WTC11 (cell line): ENCODE measurements around the gene YOD1. TPM values are rescaled to one million over a fixed set of nuclear protein-coding genes. Genes with fewer than 3 reads are reported as not detected.

ENCODE experiments used
- ATAC-seq: fragments of 200-7000 bp; cut with Tn5 transposase; 2 replicates; pipeline ENCODE4 v1.10.0; 2021; ENCODE audit warnings: mild to moderate bottlenecking, moderate library complexity
- CTCF ChIA-PET: fragments of 300-600 bp; sonication (Branson Sonifier 250); formaldehyde crosslinking; loops from one replicate; lab custom pipeline; 2021; ENCODE audit warnings: antibody characterized with exemption; lab: Charles Lee
- POLR2A ChIA-PET: fragments of 350-600 bp; sonication (Branson Sonifier 250); formaldehyde crosslinking; loops from one replicate; lab custom pipeline; 2021; ENCODE audit warnings: antibody characterized with exemption; lab: Charles Lee
- DNase-seq: peaks from one replicate; pipeline ENCODE4 v3.0.0; 2021; ENCODE audit warnings: low spot score
- H3K27ac Mint-ChIP-seq: 2 replicates; pipeline ENCODE4 v1.8.0; 2021; ENCODE audit warnings: mixed read lengths
- H3K27me3 Mint-ChIP-seq: 2 replicates; pipeline ENCODE4 v1.8.0; 2021; ENCODE audit warnings: low read depth, mild to moderate bottlenecking, moderate library complexity, mixed read lengths
- H3K36me3 Mint-ChIP-seq: 2 replicates; pipeline ENCODE4 v1.8.0; 2021; ENCODE audit warnings: mixed read lengths
- H3K4me1 Mint-ChIP-seq: 2 replicates; pipeline ENCODE4 v1.8.0; 2022; ENCODE audit warnings: mixed read lengths
- H3K4me3 Mint-ChIP-seq: 2 replicates; pipeline ENCODE4 v1.8.0; 2021; ENCODE audit warnings: mild to moderate bottlenecking, moderate library complexity, mixed read lengths
- H3K9me3 Mint-ChIP-seq: 2 replicates; pipeline ENCODE4 v1.8.0; 2021; ENCODE audit warnings: mixed read lengths
- EMX1 ChIP-seq: fragments of 250-450 bp; sonication (Bioruptor Pico); IDR thresholded peaks from 2 replicates; pipeline ENCODE4 v1.8.0; 2021; ENCODE audit warnings: mild to moderate bottlenecking
- FOXP4 ChIP-seq: sonication (generic); formaldehyde crosslinking; IDR thresholded peaks from 2 replicates; pipeline ENCODE4 v1.8.0; 2022; ENCODE audit warnings: mild to moderate bottlenecking, missing genetic modification reagents
- MYBL2 ChIP-seq: sonication (generic); formaldehyde crosslinking; IDR thresholded peaks from 2 replicates; pipeline ENCODE4 v1.8.1; 2023; ENCODE audit warnings: mild to moderate bottlenecking, moderate library complexity, missing genetic modification reagents
- NFYB ChIP-seq: sonication (generic); formaldehyde crosslinking; conservative IDR thresholded peaks from 2 replicates; pipeline ENCODE4 v1.8.0; 2022; ENCODE audit warnings: low read depth, missing genetic modification reagents
- PREB ChIP-seq: sonication (generic); formaldehyde crosslinking; IDR thresholded peaks from 2 replicates; pipeline ENCODE4 v1.8.1; 2022; ENCODE audit warnings: mild to moderate bottlenecking, missing genetic modification reagents, moderate library complexity, borderline replicate concordance
- USF1 ChIP-seq: sonication (generic); formaldehyde crosslinking; IDR thresholded peaks from 2 replicates; pipeline ENCODE4 v1.8.0; 2022; ENCODE audit warnings: mild to moderate bottlenecking, missing genetic modification reagents
- USF2 ChIP-seq: sonication (generic); formaldehyde crosslinking; IDR thresholded peaks from 2 replicates; pipeline ENCODE4 v1.8.1; 2023; ENCODE audit warnings: mild to moderate bottlenecking, missing genetic modification reagents, moderate library complexity
- ZNF121 ChIP-seq: sonication (generic); formaldehyde crosslinking; IDR thresholded peaks from 2 replicates; pipeline ENCODE4 v1.8.0; 2023; ENCODE audit warnings: missing genetic modification reagents
- ZNF396 ChIP-seq: fragments of 250-450 bp; sonication (Bioruptor Pico); IDR thresholded peaks from 2 replicates; pipeline ENCODE4 v1.8.0; 2021; ENCODE audit warnings: mild to moderate bottlenecking, moderate library complexity, borderline replicate concordance
- total RNA-seq: library from RNA; stranded (reverse); gene quantifications from 3 replicates; pipeline ENCODE4 v1.2.3, GENCODE V29; 2021
- TF ChIP-seq, protein P1 (sequence below): sonication (generic); formaldehyde crosslinking; IDR thresholded peaks from 2 replicates; pipeline ENCODE4 v1.8.0; 2022; ENCODE audit warnings: mild to moderate bottlenecking, missing genetic modification reagents
- TF ChIP-seq, protein P2 (sequence below): fragments of 250-450 bp; sonication (Bioruptor Pico); IDR thresholded peaks from 2 replicates; pipeline ENCODE4 v2.1.2; 2022; ENCODE audit warnings: mild to moderate bottlenecking, moderate library complexity
- TF ChIP-seq, protein P3 (sequence below): sonication (generic); formaldehyde crosslinking; IDR thresholded peaks from 2 replicates; pipeline ENCODE4 v1.8.0; 2022; ENCODE audit warnings: missing genetic modification reagents
- TF ChIP-seq, protein P4 (sequence below): sonication (generic); formaldehyde crosslinking; IDR thresholded peaks from 2 replicates; pipeline ENCODE4 v1.8.1; 2022; ENCODE audit warnings: mild to moderate bottlenecking, moderate library complexity, missing genetic modification reagents
- TF ChIP-seq, protein P5 (sequence below): sonication (generic); formaldehyde crosslinking; IDR thresholded peaks from 2 replicates; pipeline ENCODE4 v1.8.1; 2022; ENCODE audit warnings: low read depth, mild to moderate bottlenecking, moderate library complexity, missing genetic modification reagents, borderline replicate concordance
- TF ChIP-seq, protein P6 (sequence below): fragments of 200-600 bp; IDR thresholded peaks from 2 replicates; pipeline ENCODE4 v1.8.0; 2022; ENCODE audit warnings: antibody characterized with exemption

The YOD1 gene
- total RNA-seq, 1 experiment from 2014 or later = 12.0 TPM

- CTCF ChIA-PET = interaction anchor here (1.1 to 1.5 kb wide), 3 partner anchors 21 to 97 kb away, joined by 3 read pairs; no protein-coding TSS in a partner anchor
- peaks cover 62% of the 10 kb centered on the region for H3K4me1 Mint-ChIP-seq
- TF ChIP-seq, protein P1, sequence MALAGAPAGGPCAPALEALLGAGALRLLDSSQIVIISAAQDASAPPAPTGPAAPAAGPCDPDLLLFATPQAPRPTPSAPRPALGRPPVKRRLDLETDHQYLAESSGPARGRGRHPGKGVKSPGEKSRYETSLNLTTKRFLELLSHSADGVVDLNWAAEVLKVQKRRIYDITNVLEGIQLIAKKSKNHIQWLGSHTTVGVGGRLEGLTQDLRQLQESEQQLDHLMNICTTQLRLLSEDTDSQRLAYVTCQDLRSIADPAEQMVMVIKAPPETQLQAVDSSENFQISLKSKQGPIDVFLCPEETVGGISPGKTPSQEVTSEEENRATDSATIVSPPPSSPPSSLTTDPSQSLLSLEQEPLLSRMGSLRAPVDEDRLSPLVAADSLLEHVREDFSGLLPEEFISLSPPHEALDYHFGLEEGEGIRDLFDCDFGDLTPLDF (CRISPR knock-in tag) = no peak
- TF ChIP-seq, protein P2, sequence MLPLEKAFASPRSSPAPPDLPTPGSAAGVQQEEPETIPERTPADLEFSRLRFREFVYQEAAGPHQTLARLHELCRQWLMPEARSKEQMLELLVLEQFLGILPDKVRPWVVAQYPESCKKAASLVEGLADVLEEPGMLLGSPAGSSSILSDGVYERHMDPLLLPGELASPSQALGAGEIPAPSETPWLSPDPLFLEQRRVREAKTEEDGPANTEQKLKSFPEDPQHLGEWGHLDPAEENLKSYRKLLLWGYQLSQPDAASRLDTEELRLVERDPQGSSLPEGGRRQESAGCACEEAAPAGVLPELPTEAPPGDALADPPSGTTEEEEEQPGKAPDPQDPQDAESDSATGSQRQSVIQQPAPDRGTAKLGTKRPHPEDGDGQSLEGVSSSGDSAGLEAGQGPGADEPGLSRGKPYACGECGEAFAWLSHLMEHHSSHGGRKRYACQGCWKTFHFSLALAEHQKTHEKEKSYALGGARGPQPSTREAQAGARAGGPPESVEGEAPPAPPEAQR (CRISPR knock-in tag) = no peak
- TF ChIP-seq, protein P3, sequence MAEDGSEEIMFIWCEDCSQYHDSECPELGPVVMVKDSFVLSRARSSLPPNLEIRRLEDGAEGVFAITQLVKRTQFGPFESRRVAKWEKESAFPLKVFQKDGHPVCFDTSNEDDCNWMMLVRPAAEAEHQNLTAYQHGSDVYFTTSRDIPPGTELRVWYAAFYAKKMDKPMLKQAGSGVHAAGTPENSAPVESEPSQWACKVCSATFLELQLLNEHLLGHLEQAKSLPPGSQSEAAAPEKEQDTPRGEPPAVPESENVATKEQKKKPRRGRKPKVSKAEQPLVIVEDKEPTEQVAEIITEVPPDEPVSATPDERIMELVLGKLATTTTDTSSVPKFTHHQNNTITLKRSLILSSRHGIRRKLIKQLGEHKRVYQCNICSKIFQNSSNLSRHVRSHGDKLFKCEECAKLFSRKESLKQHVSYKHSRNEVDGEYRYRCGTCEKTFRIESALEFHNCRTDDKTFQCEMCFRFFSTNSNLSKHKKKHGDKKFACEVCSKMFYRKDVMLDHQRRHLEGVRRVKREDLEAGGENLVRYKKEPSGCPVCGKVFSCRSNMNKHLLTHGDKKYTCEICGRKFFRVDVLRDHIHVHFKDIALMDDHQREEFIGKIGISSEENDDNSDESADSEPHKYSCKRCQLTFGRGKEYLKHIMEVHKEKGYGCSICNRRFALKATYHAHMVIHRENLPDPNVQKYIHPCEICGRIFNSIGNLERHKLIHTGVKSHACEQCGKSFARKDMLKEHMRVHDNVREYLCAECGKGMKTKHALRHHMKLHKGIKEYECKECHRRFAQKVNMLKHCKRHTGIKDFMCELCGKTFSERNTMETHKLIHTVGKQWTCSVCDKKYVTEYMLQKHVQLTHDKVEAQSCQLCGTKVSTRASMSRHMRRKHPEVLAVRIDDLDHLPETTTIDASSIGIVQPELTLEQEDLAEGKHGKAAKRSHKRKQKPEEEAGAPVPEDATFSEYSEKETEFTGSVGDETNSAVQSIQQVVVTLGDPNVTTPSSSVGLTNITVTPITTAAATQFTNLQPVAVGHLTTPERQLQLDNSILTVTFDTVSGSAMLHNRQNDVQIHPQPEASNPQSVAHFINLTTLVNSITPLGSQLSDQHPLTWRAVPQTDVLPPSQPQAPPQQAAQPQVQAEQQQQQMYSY (CRISPR knock-in tag) = no peak
- no peak for TF ChIP-seq FOXP4 (CRISPR knock-in tag)
- no peak for TF ChIP-seq NFYB (CRISPR knock-in tag)
- TF ChIP-seq PREB (CRISPR knock-in tag) = no peak
- TF ChIP-seq USF2 (CRISPR knock-in tag) = no peak
- no peak for TF ChIP-seq ZNF396 (CRISPR knock-in tag)
- TF ChIP-seq, protein P4, sequence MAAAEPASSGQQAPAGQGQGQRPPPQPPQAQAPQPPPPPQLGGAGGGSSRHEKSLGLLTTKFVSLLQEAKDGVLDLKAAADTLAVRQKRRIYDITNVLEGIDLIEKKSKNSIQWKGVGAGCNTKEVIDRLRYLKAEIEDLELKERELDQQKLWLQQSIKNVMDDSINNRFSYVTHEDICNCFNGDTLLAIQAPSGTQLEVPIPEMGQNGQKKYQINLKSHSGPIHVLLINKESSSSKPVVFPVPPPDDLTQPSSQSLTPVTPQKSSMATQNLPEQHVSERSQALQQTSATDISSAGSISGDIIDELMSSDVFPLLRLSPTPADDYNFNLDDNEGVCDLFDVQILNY = no peak
- no peak for TF ChIP-seq USF1 (CRISPR knock-in tag)
- TF ChIP-seq, protein P5, sequence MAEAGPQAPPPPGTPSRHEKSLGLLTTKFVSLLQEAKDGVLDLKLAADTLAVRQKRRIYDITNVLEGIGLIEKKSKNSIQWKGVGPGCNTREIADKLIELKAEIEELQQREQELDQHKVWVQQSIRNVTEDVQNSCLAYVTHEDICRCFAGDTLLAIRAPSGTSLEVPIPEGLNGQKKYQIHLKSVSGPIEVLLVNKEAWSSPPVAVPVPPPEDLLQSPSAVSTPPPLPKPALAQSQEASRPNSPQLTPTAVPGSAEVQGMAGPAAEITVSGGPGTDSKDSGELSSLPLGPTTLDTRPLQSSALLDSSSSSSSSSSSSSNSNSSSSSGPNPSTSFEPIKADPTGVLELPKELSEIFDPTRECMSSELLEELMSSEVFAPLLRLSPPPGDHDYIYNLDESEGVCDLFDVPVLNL (CRISPR knock-in tag) = no peak
- TF ChIP-seq ZNF121 (CRISPR knock-in tag) = no peak
- no peak for TF ChIP-seq MYBL2
- no peak for TF ChIP-seq EMX1 (CRISPR knock-in tag)
- TF ChIP-seq, protein P6, sequence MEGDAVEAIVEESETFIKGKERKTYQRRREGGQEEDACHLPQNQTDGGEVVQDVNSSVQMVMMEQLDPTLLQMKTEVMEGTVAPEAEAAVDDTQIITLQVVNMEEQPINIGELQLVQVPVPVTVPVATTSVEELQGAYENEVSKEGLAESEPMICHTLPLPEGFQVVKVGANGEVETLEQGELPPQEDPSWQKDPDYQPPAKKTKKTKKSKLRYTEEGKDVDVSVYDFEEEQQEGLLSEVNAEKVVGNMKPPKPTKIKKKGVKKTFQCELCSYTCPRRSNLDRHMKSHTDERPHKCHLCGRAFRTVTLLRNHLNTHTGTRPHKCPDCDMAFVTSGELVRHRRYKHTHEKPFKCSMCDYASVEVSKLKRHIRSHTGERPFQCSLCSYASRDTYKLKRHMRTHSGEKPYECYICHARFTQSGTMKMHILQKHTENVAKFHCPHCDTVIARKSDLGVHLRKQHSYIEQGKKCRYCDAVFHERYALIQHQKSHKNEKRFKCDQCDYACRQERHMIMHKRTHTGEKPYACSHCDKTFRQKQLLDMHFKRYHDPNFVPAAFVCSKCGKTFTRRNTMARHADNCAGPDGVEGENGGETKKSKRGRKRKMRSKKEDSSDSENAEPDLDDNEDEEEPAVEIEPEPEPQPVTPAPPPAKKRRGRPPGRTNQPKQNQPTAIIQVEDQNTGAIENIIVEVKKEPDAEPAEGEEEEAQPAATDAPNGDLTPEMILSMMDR = no peak
Observed at GRCh38 chr1:207028884-207029650, 21.9 kb downstream of the YOD1 start.

More at GRCh38 chr1:207028884-207029650, 21.9 kb downstream of the YOD1 start:
- no peaks in the 10 kb centered on the region for H3K36me3 Mint-ChIP-seq
- ATAC-seq = no peak
- no peak overlapping the region for H3K27ac Mint-ChIP-seq
- DNase-seq = no peak
- no peaks in the 10 kb centered on the region for H3K27me3 Mint-ChIP-seq
- no peak overlapping the region for H3K4me3 Mint-ChIP-seq
- POLR2A ChIA-PET = no interaction called here
- no peaks in the 10 kb centered on the region for H3K9me3 Mint-ChIP-seq
